HG03469 (cell line): ENCODE results near the gene EID2.

Experiments used
- ATAC-seq: cut with Tn5 transposase; IDR thresholded peaks from one replicate; pipeline ENCODE4 v1.9.1; 2021; ENCODE audit warnings: mild to moderate bottlenecking, moderate library complexity, moderate number of reproducible peaks; ENCODE audit not compliant: unreplicated experiment

Gene EID2

GRCh38 chr19:39506598-39506943 lies 33.4 kb downstream of the EID2 start:
- no peak for ATAC-seq

- no peak for ATAC-seq
Measured at GRCh38 chr19:39502640-39503417, 37.1 kb downstream of the EID2 start.

GRCh38 chr19:39501340-39501739 lies 38.6 kb downstream of the EID2 start:
- ATAC-seq: no peak

- no peak for ATAC-seq
Measured at GRCh38 chr19:39500543-39500942, 39.4 kb downstream of the EID2 start.

DNA sequence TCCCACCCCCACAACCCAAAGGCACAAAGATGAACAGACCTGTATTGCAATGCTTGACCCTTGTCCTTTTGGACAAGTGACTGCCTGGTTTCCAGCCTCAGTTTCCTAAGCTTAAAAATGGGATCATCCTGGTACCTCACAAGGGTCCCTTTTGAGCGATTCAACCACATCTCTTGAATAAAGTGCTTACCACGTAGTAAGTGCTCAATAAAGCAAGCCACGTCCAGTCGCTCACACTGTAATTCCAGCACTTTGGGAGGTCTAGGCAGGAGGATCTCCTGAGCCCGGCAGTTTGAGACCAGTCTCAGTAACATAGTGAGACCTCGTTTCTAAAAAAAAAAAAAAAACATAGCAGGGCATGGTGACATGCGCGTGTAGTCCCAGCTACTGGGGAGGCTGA lies 40.0 kb downstream of the EID2 start:
- ATAC-seq: no peak

DNA sequence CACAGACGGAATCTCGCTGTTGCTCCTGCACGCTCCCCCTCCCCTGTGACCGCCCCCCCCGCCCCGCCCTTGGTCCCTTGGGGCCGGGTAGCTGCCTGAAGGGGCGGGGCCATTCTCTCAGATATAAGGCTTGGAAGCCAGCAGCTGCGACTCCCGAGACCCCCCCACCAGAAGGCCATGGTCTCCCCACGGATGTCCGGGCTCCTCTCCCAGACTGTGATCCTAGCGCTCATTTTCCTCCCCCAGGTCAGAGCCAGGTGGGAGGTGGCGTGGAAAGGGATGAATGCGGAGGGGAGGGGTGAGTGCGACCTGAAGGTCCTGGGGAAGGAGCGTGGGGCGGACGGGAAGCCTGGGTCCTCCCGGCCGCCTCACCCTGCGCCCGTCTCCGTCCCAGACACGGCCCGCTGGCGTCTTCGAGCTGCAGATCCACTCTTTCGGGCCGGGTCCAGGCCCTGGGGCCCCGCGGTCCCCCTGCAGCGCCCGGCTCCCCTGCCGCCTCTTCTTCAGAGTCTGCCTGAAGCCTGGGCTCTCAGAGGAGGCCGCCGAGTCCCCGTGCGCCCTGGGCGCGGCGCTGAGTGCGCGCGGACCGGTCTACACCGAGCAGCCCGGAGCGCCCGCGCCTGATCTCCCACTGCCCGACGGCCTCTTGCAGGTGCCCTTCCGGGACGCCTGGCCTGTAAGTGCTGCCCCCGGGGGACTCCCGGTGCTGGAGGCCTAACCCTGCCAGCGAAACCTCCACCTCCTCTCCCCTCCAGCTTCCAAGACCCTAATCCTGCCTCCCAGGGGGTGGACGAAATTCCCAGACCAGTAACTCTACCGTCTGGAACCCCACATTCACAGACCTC lies 40.9 kb downstream of the EID2 start, which contains the start of gene DLL3:
TSS of gene DLL3 (plus strand) at position 150 of the 845 bp plus-strand sequence. CDS start at position 178, 28 bp downstream.
- ATAC-seq: no peak

DNA sequence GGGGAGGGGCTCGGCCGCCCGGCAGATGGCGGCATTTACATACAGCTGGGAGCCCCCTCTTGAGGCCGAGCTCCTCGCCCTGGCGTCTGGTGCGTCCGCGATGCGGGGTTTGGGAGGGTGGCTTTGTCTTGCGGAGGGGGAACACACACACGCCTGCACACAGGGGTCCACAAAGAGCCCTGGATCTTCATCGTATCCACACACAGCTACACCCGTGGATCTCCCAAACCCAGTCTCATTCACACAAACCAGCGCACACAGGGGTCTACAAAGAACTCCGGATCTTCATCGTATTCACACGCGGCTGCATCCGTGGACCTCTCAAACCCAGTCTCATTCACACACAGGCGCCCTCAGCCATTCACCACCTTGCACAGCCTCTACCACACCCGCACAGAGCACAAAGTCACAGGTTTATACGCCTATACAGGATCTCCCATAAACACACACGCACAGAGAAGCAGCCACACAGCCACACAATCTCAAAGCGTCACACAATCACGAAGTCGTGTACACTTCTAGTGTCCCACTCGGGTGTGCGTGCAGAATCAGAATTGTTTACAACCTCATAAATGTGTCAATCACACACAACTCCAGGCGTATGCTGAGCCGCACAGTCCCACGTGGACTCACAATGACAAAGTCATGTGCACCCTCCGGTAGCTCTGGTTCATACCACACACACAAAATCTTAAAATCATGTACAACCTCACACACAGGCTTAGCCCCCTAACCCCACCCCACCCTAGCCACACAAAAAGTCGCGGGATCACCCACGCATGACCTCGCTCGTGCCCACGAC lies 41.8 kb downstream of the EID2 start:
- ATAC-seq: no peak

- no peak for ATAC-seq
Measured at GRCh38 chr19:39497701-39497995, 42.3 kb downstream of the EID2 start.

GRCh38 chr19:39496063-39496462 lies 43.9 kb downstream of the EID2 start:
- no peak for ATAC-seq

GRCh38 chr19:39494661-39495060 lies 45.3 kb downstream of the EID2 start:
- ATAC-seq: no peak

- ATAC-seq: no peak
Measured at GRCh38 chr19:39492788-39493187, 47.2 kb downstream of the EID2 start.

DNA sequence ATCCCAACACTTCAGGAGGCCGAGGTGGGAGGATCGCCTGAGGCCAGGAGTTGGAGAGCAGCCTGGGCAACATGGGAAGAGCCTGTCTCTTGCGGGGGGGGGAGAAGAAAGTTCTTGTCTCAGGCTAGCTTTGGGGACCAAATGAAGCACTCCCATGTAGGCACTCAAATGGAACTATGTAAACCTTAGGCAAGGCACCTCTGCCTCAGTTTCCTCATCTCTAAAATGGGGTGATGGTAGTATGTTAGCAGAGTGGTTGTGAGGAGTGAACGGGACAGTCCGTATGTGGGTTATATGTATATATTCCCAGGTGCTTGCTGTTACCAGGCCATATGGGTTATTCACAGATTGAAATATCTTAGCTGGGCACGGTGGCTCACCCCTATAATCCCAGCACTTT lies 47.7 kb downstream of the EID2 start:
- ATAC-seq: no peak

DNA sequence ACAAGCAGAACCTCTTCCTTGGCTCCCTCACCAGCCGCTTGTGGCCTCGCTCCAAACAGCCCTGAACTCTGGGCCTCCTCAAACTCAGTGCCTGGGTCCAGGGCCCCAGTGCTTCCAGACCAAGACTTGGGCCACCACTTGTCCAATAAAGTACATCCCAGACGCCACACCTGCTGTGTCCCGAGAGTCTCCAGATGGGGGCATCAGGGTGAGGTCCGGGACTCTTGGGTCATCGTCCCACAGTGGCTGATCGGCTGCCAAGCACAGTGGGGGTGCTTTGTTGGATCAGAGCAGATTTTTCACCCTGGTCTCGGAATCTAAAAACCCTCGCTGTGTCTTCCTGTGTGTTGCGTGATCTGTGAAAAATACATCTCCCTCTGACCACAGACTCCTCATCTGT lies 50.2 kb downstream of the EID2 start:
- no peak for ATAC-seq
